ENCODE results near the gene CDC5L.

Gene CDC5L

DNA sequence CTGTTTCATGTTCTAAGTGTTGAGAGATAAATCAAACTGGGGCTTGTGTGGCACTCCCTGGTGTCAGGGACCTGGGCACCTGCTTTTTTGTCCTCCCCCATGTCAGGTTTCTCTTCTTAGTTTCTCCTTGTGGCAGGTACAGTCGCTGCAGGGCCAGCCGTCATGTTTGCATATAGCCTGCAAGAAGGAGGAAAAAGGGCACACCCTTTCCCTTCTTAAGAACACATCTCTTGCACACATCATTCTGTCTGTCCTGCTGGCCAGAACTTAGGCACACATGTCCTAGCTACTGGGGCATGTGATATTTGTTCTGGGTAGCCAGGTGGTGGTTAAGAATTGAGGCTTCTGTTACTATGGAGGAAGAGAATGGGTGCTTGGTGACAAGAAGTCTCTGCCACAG is 27.9 kb downstream of the CDC5L start:
- Histone ChIP-seq H3K27ac (ENCODE audit: low read depth, low read length) (no peak overlapping the region), H3K4me2 (ENCODE audit: low read depth, low read length, poor library complexity, severe bottlenecking) (no peak overlapping the region), H3K36me3 (ENCODE audit: low read length) (peaks cover 68% of the 10 kb centered on the region), H2AFZ (ENCODE audit: low read depth, low read length, severe bottlenecking) (no peak overlapping the region), H3K79me2 (ENCODE audit: insufficient read depth, low read length) (peaks cover 78% of the 10 kb centered on the region), H3K9me3 (ENCODE audit: insufficient read depth, low read length) (no peaks in the 10 kb centered on the region), H3K27me3 (ENCODE audit: low read length) (no peaks in the 10 kb centered on the region), H3K4me3 (ENCODE audit: insufficient read depth, low read length, poor library complexity, severe bottlenecking) (no peak overlapping the region), H3K9me2 (replicated peaks; ENCODE audit: insufficient read depth, low read length) (no peaks in the 10 kb centered on the region), H4K20me1 (ENCODE audit: low read depth, low read length) (0 out of 2 replicates have a peak, but pooled peaks cover 21% of the 10 kb centered on the region), H3K9ac (ENCODE audit: low read length) (no peak overlapping the region), H3F3A (ENCODE audit: insufficient read depth) (no peaks in the 10 kb centered on the region; the same call in none of the 2 replicates)
- TF ChIP-seq EZH2phosphoT487 (conservative IDR thresholded peaks at IDR 0.05; ENCODE audit: low read length) = no peak
- TF ChIP-seq, protein P1, sequence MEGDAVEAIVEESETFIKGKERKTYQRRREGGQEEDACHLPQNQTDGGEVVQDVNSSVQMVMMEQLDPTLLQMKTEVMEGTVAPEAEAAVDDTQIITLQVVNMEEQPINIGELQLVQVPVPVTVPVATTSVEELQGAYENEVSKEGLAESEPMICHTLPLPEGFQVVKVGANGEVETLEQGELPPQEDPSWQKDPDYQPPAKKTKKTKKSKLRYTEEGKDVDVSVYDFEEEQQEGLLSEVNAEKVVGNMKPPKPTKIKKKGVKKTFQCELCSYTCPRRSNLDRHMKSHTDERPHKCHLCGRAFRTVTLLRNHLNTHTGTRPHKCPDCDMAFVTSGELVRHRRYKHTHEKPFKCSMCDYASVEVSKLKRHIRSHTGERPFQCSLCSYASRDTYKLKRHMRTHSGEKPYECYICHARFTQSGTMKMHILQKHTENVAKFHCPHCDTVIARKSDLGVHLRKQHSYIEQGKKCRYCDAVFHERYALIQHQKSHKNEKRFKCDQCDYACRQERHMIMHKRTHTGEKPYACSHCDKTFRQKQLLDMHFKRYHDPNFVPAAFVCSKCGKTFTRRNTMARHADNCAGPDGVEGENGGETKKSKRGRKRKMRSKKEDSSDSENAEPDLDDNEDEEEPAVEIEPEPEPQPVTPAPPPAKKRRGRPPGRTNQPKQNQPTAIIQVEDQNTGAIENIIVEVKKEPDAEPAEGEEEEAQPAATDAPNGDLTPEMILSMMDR (IDR thresholded peaks at IDR 0.05; ENCODE audit: insufficient read depth, low read length, poor library complexity, severe bottlenecking) = no peak

DNA sequence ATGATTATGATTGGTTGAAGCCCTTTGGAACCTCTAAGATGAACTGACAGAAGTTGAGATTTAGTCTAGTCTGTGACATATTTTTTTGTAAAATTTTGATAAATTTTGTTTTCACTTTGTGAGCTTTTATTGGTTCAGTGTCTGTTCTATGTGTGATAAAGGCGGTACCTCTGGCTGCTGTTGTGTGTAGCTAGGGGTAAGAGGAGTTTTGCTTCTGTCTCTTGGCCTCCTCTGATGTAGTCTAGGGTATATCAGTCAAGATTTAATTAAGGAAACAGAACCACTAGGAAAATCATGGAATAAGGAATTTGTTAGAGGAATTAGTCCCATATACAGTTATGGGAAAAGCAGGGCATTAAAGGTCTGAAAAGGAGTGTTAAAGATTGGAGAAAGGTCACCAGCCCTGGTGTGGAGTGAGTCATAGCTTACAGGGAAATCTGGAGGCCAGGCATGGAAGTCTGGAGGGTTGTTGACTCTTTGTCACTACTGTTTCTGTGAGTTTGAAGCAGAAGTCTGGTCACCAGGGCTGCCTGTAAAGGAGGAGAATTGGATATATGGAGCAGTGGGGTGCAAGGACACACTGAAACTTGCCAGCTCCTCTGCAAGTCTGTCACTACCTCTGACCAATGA is 28.5 kb downstream of the CDC5L start:
- no peak overlapping the region for H3K27ac ChIP-seq (ENCODE audit: low read depth, low read length)
- no peak overlapping the region for H3K4me3 ChIP-seq (ENCODE audit: insufficient read depth, low read length, poor library complexity, severe bottlenecking)
- no peaks in the 10 kb centered on the region for H3K9me2 ChIP-seq (replicated peaks; ENCODE audit: insufficient read depth, low read length)
- peaks cover 68% of the 10 kb centered on the region for H3K36me3 ChIP-seq (ENCODE audit: low read length)
- peaks cover under 1% of the 10 kb centered on the region; the same call in 1 of the 2 replicates for H3F3A ChIP-seq (ENCODE audit: insufficient read depth)
- no peaks in the 10 kb centered on the region for H3K9me3 ChIP-seq (ENCODE audit: insufficient read depth, low read length)
- TF ChIP-seq, protein P1 (IDR thresholded peaks at IDR 0.05; ENCODE audit: insufficient read depth, low read length, poor library complexity, severe bottlenecking) = no peak
- TF ChIP-seq EZH2phosphoT487 (conservative IDR thresholded peaks at IDR 0.05; ENCODE audit: low read length) = no peak
- no peak overlapping the region for H2AFZ ChIP-seq (ENCODE audit: low read depth, low read length, severe bottlenecking)
- no peak overlapping the region for H3K9ac ChIP-seq (ENCODE audit: low read length)
- peaks cover 17% of the 10 kb centered on the region; the same call in 1 of the 2 replicates for H4K20me1 ChIP-seq (ENCODE audit: low read depth, low read length)
- H3K4me2 ChIP-seq (ENCODE audit: low read depth, low read length, poor library complexity, severe bottlenecking) = no peak overlapping the region
- H3K27me3 ChIP-seq (ENCODE audit: low read length) = no peaks in the 10 kb centered on the region
- H3K79me2 ChIP-seq (ENCODE audit: insufficient read depth, low read length) = peaks cover 73% of the 10 kb centered on the region

DNA sequence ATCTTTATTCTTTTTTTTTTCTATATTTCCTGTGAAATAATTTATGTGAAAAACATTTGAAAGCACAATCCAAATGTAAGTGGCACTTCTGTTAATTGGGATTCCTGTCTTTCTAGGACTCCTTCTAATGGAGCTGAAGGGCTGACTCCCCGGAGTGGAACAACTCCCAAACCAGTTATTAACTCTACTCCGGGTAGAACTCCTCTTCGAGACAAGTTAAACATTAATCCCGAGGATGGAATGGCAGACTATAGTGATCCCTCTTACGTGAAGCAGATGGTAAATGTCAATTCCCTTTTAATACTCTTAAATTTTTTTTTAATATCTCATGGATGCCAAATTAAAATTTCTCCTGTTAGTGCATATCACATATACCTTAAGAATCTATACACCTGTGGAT is 35.0 kb downstream of the CDC5L start:
- no peak for TF ChIP-seq EZH2phosphoT487 (conservative IDR thresholded peaks at IDR 0.05; ENCODE audit: low read length)
- TF ChIP-seq, protein P1 (IDR thresholded peaks at IDR 0.05; ENCODE audit: insufficient read depth, low read length, poor library complexity, severe bottlenecking) = no peak
- H3K9me3 ChIP-seq (ENCODE audit: insufficient read depth, low read length) = no peaks in the 10 kb centered on the region
- H3K27ac ChIP-seq (ENCODE audit: low read depth, low read length) = no peak overlapping the region

More for the DNA sequence above, 35.0 kb downstream of the CDC5L start:
- no peak overlapping the region for H3K4me3 ChIP-seq (ENCODE audit: insufficient read depth, low read length, poor library complexity, severe bottlenecking)
- H4K20me1 ChIP-seq (ENCODE audit: low read depth, low read length) = peaks cover 10% of the 10 kb centered on the region
- H3K79me2 ChIP-seq (ENCODE audit: insufficient read depth, low read length) = peaks cover 19% of the 10 kb centered on the region
- no peak overlapping the region for H3K9ac ChIP-seq (ENCODE audit: low read length)
- no peaks in the 10 kb centered on the region for H3K9me2 ChIP-seq (replicated peaks; ENCODE audit: insufficient read depth, low read length)
- no peak overlapping the region for H3K4me2 ChIP-seq (ENCODE audit: low read depth, low read length, poor library complexity, severe bottlenecking)
- no peaks in the 10 kb centered on the region for H3K27me3 ChIP-seq (ENCODE audit: low read length)
- peaks cover 83% of the 10 kb centered on the region for H3K36me3 ChIP-seq (ENCODE audit: low read length)
- no peak overlapping the region for H2AFZ ChIP-seq (ENCODE audit: low read depth, low read length, severe bottlenecking)
- H3F3A ChIP-seq (ENCODE audit: insufficient read depth) = peaks cover 25% of the 10 kb centered on the region
